ENCODE data around the gene TOMM34.

Gene TOMM34

GRCh38 chr20:44896583-44896982 lies 63.6 kb downstream of the TOMM34 start:
- no peak for DNase-seq

- no peak for DNase-seq
Measured at GRCh38 chr20:44894959-44895358, 65.2 kb downstream of the TOMM34 start.
